IMR-90 (cell line): Measurements from ENCODE around the gene BLTP3B. TPM values are rescaled to one million over a fixed set of nuclear protein-coding genes. Genes with fewer than 3 reads are reported as not detected.

Source experiments
- ATAC-seq: fragments of 200-7000 bp; cut with Tn5 transposase; 2 replicates; pipeline ENCODE4 v1.9.1; 2020; ENCODE audit warnings: low read depth, mild to moderate bottlenecking, moderate library complexity
- BruUV-seq: library from RNA; stranded (reverse); fragments of 400-500 nt; replicated peaks from 2 replicates; lab custom pipeline; 2021; lab: Mats Ljungman, UMichigan
- CTCF ChIA-PET: fragments of 300-600 bp; formaldehyde crosslinking; extraction: SDS; loops from one replicate; lab custom pipeline; 2021; ENCODE audit warnings: antibody characterized with exemption; lab: Yijun Ruan, JAX
- POLR2A ChIA-PET: fragments of 300-600 bp; sonication (Branson Sonifier 250); formaldehyde crosslinking; loops from one replicate; lab custom pipeline; 2022; ENCODE audit warnings: antibody characterized with exemption; ENCODE audit not compliant: unreplicated experiment; lab: Charles Lee
- DNase-seq: peaks from one replicate; pipeline ENCODE4 v3.0.0; 2013
- H2AFZ ChIP-seq: replicated peaks from 2 replicates; pipeline ENCODE3; 2013; ENCODE audit warnings: low read length, mild to moderate bottlenecking; ENCODE audit not compliant: poor library complexity
- H2AK5ac ChIP-seq: 2 replicates; pipeline ENCODE4 v1.6.1; 2013; ENCODE audit warnings: low read depth, low read length, inconsistent platforms
- H2AK9ac ChIP-seq: replicated peaks from 2 replicates; pipeline ENCODE3; 2013; ENCODE audit warnings: mild to moderate bottlenecking, low read depth, low read length, moderate library complexity; ENCODE audit not compliant: poor library complexity
- H2BK120ac ChIP-seq: 2 replicates; pipeline ENCODE4 v1.6.1; 2013; ENCODE audit warnings: low read depth, low read length, inconsistent platforms
- H2BK15ac ChIP-seq: 3 replicates; pipeline ENCODE4 v1.6.1; 2013; ENCODE audit warnings: low read depth, low read length, inconsistent platforms
- H2BK20ac ChIP-seq: 2 replicates; pipeline ENCODE4 v1.6.1; 2013; ENCODE audit warnings: low read depth, mild to moderate bottlenecking, inconsistent platforms, low read length, moderate library complexity
- H2BK5ac ChIP-seq: 2 replicates; pipeline ENCODE4 v1.6.1; 2013; ENCODE audit warnings: mild to moderate bottlenecking, low read depth, low read length, inconsistent platforms; ENCODE audit not compliant: poor library complexity, severe bottlenecking
- H3K14ac ChIP-seq: replicated peaks from 2 replicates; pipeline ENCODE4 v1.6.1; 2013; ENCODE audit warnings: low read depth, low read length, inconsistent platforms
- H3K18ac ChIP-seq: 2 replicates; pipeline ENCODE4 v1.6.1; 2013; ENCODE audit warnings: low read depth, low read length, control low read depth
- H3K23ac ChIP-seq: 2 replicates; pipeline ENCODE4 v1.6.1; 2013; ENCODE audit warnings: low read depth, low read length, inconsistent platforms
- H3K27ac ChIP-seq: 2 replicates; pipeline ENCODE4 v1.5.1; 2013; ENCODE audit warnings: mild to moderate bottlenecking, control low read depth, low read length; ENCODE audit not compliant: insufficient read depth
- H3K27me3 ChIP-seq: 2 replicates; pipeline ENCODE4 v1.6.1; 2013; ENCODE audit warnings: low read length; ENCODE audit not compliant: control insufficient read depth, insufficient read depth
- H3K36me3 ChIP-seq: 2 replicates; pipeline ENCODE4 v1.6.1; 2013; ENCODE audit warnings: low read length, mixed read lengths; ENCODE audit not compliant: control insufficient read depth, insufficient read depth
- H3K4ac ChIP-seq: 2 replicates; pipeline ENCODE4 v1.6.1; 2013; ENCODE audit warnings: low read depth, low read length, inconsistent platforms
- H3K4me1 ChIP-seq: 2 replicates; pipeline ENCODE4 v1.6.1; 2013; ENCODE audit warnings: low read length, mixed read lengths; ENCODE audit not compliant: control insufficient read depth, insufficient read depth
- H3K4me2 ChIP-seq: 2 replicates; pipeline ENCODE4 v1.6.1; 2013; ENCODE audit warnings: low read depth, mild to moderate bottlenecking, control low read depth, low read length, moderate library complexity
- H3K4me3 ChIP-seq: 2 replicates; pipeline ENCODE4 v1.5.1; 2013; ENCODE audit warnings: low read depth, mild to moderate bottlenecking, control low read depth, low read length, moderate library complexity; ENCODE audit not compliant: insufficient read depth
- H3K56ac ChIP-seq: 2 replicates; pipeline ENCODE4 v1.6.1; 2013; ENCODE audit warnings: low read length, inconsistent platforms; ENCODE audit not compliant: insufficient read depth; ENCODE audit errors: extremely low read depth
- H3K79me1 ChIP-seq, 2 experiments: 2 replicates each; pipeline ENCODE4 v1.6.1; 2013; ENCODE audit warnings: low read length in 2 of 2, inconsistent platforms in 1 of 2, low read depth in 1 of 2
- H3K9ac ChIP-seq: 2 replicates; pipeline ENCODE4 v1.6.1; 2013; ENCODE audit warnings: low read depth, low read length, control low read depth
- H3K9me1 ChIP-seq: 2 replicates; pipeline ENCODE4 v1.6.1; 2013; ENCODE audit warnings: low read length, inconsistent platforms; ENCODE audit not compliant: insufficient read depth
- H3K9me3 ChIP-seq: 2 replicates; pipeline ENCODE4 v1.6.1; 2013; ENCODE audit warnings: low read length; ENCODE audit not compliant: control insufficient read depth, insufficient read depth
- H4K20me1 ChIP-seq: 2 replicates; pipeline ENCODE4 v1.6.1; 2013; ENCODE audit warnings: low read length, inconsistent platforms; ENCODE audit not compliant: insufficient read depth
- H4K5ac ChIP-seq: 2 replicates; pipeline ENCODE4 v1.6.1; 2013; ENCODE audit warnings: mild to moderate bottlenecking, low read depth, low read length, control low read depth
- H4K8ac ChIP-seq, 2 experiments: 2 replicates each; pipeline ENCODE4 v1.6.1; 2013; ENCODE audit warnings: low read depth in 2 of 2, low read length in 2 of 2, control low read depth in 1 of 2, inconsistent platforms in 1 of 2
- H4K91ac ChIP-seq: 2 replicates; pipeline ENCODE4 v1.6.1; 2013; ENCODE audit warnings: low read depth, low read length, inconsistent platforms; ENCODE audit not compliant: insufficient read depth
- FOS ChIP-seq: fragments of 150-350 bp; IDR thresholded peaks from 2 replicates; pipeline ENCODE4 v1.6.1; 2016; ENCODE audit warnings: low read depth, low read length
- USF2 ChIP-seq: fragments of 150-350 bp; IDR thresholded peaks from 2 replicates; pipeline ENCODE4 v1.6.1; 2017; ENCODE audit warnings: mild to moderate bottlenecking, antibody characterized with exemption, low read length, low read depth
- WGBS, 2 experiments: methylation state at CpG; one replicate each; pipeline versions ENCODE4 v1.1.5 to v1.1.7; 2013; ENCODE audit warnings: missing lambda C conversion rate in 2 of 2; ENCODE audit not compliant: insufficient read length in 1 of 2; ENCODE audit errors: extremely low coverage in 2 of 2; 5-methylcytosine and 5-hydroxymethylcytosine counted together
- dilution Hi-C: fragments of 300-500 bp; cut with HindIII; formaldehyde crosslinking; loops from one replicate; pipeline ENCODE4 v1.14.3; 2018; ENCODE audit warnings: low sequenced_read_pairs; ENCODE audit not compliant: unreplicated experiment
- in situ Hi-C: fragments of 300-500 bp; cut with MboI; formaldehyde crosslinking; loops from 3 replicates; pipeline ENCODE4 v1.14.3; 2019; ENCODE audit warnings: low sequenced_read_pairs, inconsistent platforms, mixed read lengths
- intact Hi-C: fragments of 100-400 bp; cut with micrococcal nuclease; formaldehyde crosslinking; loops from 2 replicates; pipeline ENCODE4 v1.10.0; 2022
- polyA plus RNA-seq, 3 experiments: library from polyadenylated mRNA; depleted of rRNA; stranded (reverse); fragments of >200 nt; gene quantifications; 2 replicates each; pipeline ENCODE4 v1.2.3, GENCODE V29; 2012; ENCODE audit warnings: low replicate concordance in 1 of 3
- total RNA-seq: library from RNA; depleted of rRNA; stranded (reverse); fragments of >200 nt; gene quantifications from 2 replicates; pipeline ENCODE4 v1.2.3, GENCODE V29; 2012

Gene BLTP3B
- total and polyA plus RNA-seq, 2 of the 4 experiments (the other 2 are of a cell fraction): 8.9 to 38.7 TPM

- H3K4ac ChIP-seq: no peak overlapping the region
- no peak overlapping the region for H2BK15ac ChIP-seq
These were observed 35.8 kb downstream of the BLTP3B start for GRCh38 chr12:100106861-100107260.

More at GRCh38 chr12:100106861-100107260, 35.8 kb downstream of the BLTP3B start:
- in situ Hi-C loops: no loop called here
- intact Hi-C loops: no loop called here
- Histone ChIP-seq H2AFZ (no peak overlapping the region), H2BK120ac (no peak overlapping the region), H3K79me1 (peaks cover 4 to 13% of the 10 kb centered on the region in 2 experiments), H3K4me3 (no peak overlapping the region), H3K4me1 (no peaks in the 10 kb centered on the region), H2AK5ac (no peak overlapping the region), H4K91ac (no peak overlapping the region), H3K18ac (no peak overlapping the region), H3K36me3 (peaks cover 2% of the 10 kb centered on the region; the same call in 1 of the 2 replicates), H3K27ac (no peak overlapping the region), H3K9ac (no peak overlapping the region), H3K27me3 (no peaks in the 10 kb centered on the region), H3K9me1 (no peaks in the 10 kb centered on the region), H3K56ac (no peak overlapping the region), H3K14ac (no peak overlapping the region), H3K23ac (no peak overlapping the region), H3K9me3 (no peaks in the 10 kb centered on the region), H4K5ac (no peak overlapping the region), H2BK5ac (no peak overlapping the region), H2BK20ac (no peak overlapping the region), H3K4me2 (no peak overlapping the region), H4K8ac (no peak overlapping the region), H4K20me1 (no peaks in the 10 kb centered on the region; the same call in 1 of the 2 replicates), H2AK9ac (no peak overlapping the region)
- ChIA-PET POLR2A (no interaction called here), CTCF (interaction anchor here (0.6 kb wide), 1 partner anchor 103 kb away, joined by 3 read pairs; no protein-coding TSS in a partner anchor)
- no peak for DNase-seq
- no peak for TF ChIP-seq USF2
- no peak for TF ChIP-seq FOS
- dilution Hi-C loops: no loop called here
- no CpG with 5 or more reads among the region's 6 CpGs for WGBS, 2 experiments
- ATAC-seq: no peak
- BruUV-seq: no TSS peak
